Fibroblast of the conjunctiva (primary cell): ENCODE results near the gene PIGR.

Experiments
- DNase-seq: peaks from one replicate; pipeline ENCODE4 v3.0.0-alpha.2; 2010; ENCODE audit warnings: low read depth

PIGR gene

GRCh38 chr1:206946261-206946660, at the start of gene PIGR:
Gene PIGR, minus strand, starts transcription at chr1:206946466. Its CDS starts 5,935 bp downstream, at chr1:206940531.
- DNase-seq, result no peak

GRCh38 chr1:206992790-206993189, 46.5 kb upstream of the PIGR start:
- no peak for DNase-seq

GRCh38 chr1:206987873-206988272, 41.6 kb upstream of the PIGR start:
- DNase-seq, result no peak

GRCh38 chr1:206986885-206987284, 40.6 kb upstream of the PIGR start:
- DNase-seq, result no peak

GRCh38 chr1:206986402-206986801, 40.1 kb upstream of the PIGR start:
- no peak for DNase-seq

GRCh38 chr1:206985162-206985749, 39.0 kb upstream of the PIGR start:
- no peak for DNase-seq

GRCh38 chr1:206982216-206982615, 36.0 kb upstream of the PIGR start:
- DNase-seq, result no peak

GRCh38 chr1:206979379-206980043, 33.2 kb upstream of the PIGR start:
- peak; percentile 6 for DNase-seq

- no peak for DNase-seq
These were observed 32.0 kb upstream of the PIGR start for GRCh38 chr1:206978259-206978658.

GRCh38 chr1:206975306-206975705, 29.0 kb upstream of the PIGR start:
- no peak for DNase-seq

GRCh38 chr1:206974140-206974539, 27.9 kb upstream of the PIGR start:
- DNase-seq, result no peak

- no peak for DNase-seq
These were observed 26.5 kb upstream of the PIGR start for GRCh38 chr1:206972728-206973127.

GRCh38 chr1:206971029-206971655, 24.9 kb upstream of the PIGR start:
- no peak for DNase-seq

GRCh38 chr1:206970446-206970845, 24.2 kb upstream of the PIGR start, which contains the start of gene FCAMR:
Gene FCAMR, minus strand, starts transcription at chr1:206970460. Its CDS starts 335 bp downstream, at chr1:206970125.
- DNase-seq, result no peak

GRCh38 chr1:206969090-206969489, 22.8 kb upstream of the PIGR start:
- DNase-seq, result no peak

- no peak for DNase-seq
These were observed 21.0 kb upstream of the PIGR start for GRCh38 chr1:206967096-206967849.

GRCh38 chr1:206965781-206966180, 19.5 kb upstream of the PIGR start:
- DNase-seq, result no peak

- DNase-seq, result no peak
These were observed 17.5 kb upstream of the PIGR start for GRCh38 chr1:206963740-206964139.

GRCh38 chr1:206963119-206963712, 16.9 kb upstream of the PIGR start:
- no peak for DNase-seq

- DNase-seq, result no peak
These were observed 16.0 kb upstream of the PIGR start for GRCh38 chr1:206962272-206962671.

- no peak for DNase-seq
These were observed 15.4 kb upstream of the PIGR start for GRCh38 chr1:206961668-206962067.

- DNase-seq, result no peak
These were observed 14.6 kb upstream of the PIGR start for GRCh38 chr1:206960676-206961386.
